SH-SY5Y (cell line): ENCODE data around the gene ESR1.

Experiments
- GATA2 ChIP-seq: IDR thresholded peaks from 2 replicates; pipeline ENCODE4 v1.6.1; 2011; ENCODE audit warnings: mild to moderate bottlenecking, low read depth, low read length
- GATA3 ChIP-seq: IDR thresholded peaks from 2 replicates; pipeline ENCODE4 v1.6.1; 2011; ENCODE audit warnings: low read depth, mild to moderate bottlenecking, low read length, moderate library complexity

ESR1 gene

DNA sequence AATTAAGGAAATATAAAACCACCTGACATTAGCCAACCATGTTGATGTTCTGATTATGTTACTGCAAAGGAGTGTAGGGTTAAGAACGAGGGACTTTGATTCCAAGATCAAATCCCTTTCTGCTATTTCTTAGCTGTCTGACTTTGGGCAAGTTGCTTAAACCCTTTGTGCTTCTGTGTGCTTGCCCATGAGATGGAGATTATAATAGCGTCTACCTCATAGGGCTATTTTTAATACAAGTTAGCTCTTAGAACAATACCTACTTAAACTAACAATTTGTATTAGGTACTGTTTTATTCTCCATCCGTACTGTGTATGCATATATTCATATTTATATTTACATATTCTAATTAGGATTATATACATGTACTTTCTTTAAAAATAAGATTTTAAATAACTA is 263.8 kb downstream of the ESR1 start:
- TF ChIP-seq GATA2 (no peak), GATA3 (no peak)

DNA sequence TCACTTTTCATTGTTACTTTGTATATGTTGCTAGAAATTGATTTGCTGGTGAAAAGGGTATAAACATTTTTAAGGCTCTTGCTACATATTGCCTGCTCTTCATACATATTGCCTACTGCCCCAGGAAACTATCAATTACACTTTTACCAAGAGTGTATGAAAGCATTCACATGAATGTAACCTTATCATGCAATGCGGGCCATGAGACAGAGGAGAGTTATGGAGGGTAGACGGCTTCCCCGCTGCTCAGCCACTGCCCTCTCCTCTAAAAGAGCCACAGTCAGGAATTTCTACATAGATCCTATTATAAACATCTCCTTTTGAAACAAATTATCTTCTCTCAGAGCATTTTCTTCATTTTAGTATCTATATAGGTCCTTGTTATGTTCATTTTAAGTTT is 264.4 kb downstream of the ESR1 start:
- no peak for TF ChIP-seq GATA3
- no peak for TF ChIP-seq GATA2

- TF ChIP-seq GATA2 (no peak), GATA3 (no peak)
These were observed 270.5 kb downstream of the ESR1 start for GRCh38 chr6:152078001-152078400.

- TF ChIP-seq GATA2 (no peak), GATA3 (no peak)
These were observed 271.3 kb downstream of the ESR1 start for GRCh38 chr6:152078804-152079203.

DNA sequence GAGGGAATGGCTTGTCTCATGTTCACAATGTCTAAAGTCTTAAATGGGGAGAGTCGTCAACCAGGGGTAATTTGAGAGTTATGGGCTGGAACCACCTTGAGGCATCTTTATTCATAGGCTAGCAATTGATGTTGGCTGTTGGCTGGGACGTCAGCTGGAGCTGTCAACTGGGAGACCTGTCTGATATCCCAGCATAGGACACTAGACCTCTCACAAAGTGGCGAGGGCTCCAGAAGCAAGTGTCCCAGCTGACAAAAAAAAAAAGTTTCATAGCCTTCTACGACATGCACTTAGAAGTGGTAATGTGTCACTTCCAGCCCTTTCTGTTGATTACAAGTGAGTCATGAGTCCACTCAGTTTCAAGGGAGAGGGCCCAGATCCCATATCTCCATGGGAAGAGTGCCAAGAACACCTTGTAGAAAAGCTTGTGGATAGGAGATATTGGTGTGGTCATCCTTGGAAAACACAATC is 278.0 kb downstream of the ESR1 start:
- TF ChIP-seq GATA2 (no peak), GATA3 (no peak)

DNA sequence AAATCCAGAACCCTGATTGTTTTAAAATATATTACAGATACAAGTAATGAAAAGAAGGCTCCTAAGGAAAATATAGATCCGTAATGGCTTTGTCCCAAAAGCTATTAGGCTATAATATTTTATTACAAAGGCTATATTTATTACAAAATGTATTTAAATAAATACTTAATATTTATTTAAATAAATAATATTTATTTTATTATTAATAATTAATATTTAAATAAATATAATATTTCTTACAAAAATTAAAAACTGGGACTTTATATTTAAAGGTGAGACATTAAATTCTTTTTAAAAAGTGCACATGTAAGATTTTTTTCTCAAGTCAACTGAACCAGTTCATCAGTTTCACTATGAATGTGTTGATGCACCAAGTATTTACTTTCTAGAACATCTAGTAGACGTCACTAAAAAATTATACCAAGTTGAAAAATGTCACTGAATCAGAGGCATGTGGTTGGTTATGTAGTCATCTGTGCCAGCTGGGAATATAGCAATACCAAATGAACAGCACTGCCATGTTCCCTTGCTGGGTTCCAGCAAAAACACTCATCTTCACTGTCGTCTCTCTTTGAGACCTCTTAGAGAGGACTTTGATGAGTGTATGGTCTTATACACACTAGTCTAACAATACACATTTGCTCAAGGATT is 278.9 kb downstream of the ESR1 start:
- TF ChIP-seq GATA2 (no peak), GATA3 (no peak)

DNA sequence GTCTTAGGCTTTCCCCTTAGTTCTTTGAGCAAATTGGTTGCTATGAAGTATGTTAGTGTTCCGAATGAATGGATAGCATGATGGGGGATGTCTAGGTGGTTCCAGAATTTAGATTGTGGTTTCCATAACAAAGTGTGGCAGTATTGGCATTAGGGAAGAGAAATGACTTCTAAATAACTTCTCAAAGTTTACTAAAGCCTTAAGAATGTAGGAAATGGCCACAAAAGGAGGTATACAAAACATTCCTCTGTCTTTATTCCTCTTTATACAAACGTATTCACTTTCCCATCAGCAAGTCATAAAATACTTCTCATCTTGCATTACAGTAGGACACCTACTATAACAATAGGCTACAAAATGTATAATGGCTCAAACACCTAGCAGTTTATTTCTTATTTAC is 279.6 kb downstream of the ESR1 start:
- TF ChIP-seq GATA3: no peak
- TF ChIP-seq GATA2: no peak

- TF ChIP-seq GATA3 (no peak), GATA2 (no peak)
These were observed 280.2 kb downstream of the ESR1 start for GRCh38 chr6:152087701-152088100.

- TF ChIP-seq GATA3: no peak
- no peak for TF ChIP-seq GATA2
These were observed 282.5 kb downstream of the ESR1 start for GRCh38 chr6:152089992-152090391.

DNA sequence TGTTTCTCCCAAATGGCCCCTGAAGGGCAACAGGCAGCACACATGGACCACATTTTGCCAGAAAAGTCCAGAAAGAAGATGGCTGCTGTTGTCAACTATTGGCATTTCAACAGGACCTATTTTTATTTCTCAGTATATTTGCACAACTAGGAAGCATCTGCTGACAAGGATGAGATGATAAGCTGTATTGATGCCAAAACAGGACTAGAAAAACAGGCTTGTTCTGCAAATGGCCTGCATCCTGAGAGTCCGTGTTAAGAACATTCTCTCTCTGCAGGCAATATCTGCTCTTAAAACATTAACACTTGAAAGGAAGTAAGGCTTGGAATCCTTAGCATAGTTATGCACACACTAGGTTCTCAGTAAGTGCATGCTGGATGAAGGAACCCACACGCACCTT is 283.7 kb downstream of the ESR1 start:
- no peak for TF ChIP-seq GATA2
- no peak for TF ChIP-seq GATA3

- TF ChIP-seq GATA2 (no peak), GATA3 (no peak)
These were observed 284.4 kb downstream of the ESR1 start for GRCh38 chr6:152091851-152092341.

DNA sequence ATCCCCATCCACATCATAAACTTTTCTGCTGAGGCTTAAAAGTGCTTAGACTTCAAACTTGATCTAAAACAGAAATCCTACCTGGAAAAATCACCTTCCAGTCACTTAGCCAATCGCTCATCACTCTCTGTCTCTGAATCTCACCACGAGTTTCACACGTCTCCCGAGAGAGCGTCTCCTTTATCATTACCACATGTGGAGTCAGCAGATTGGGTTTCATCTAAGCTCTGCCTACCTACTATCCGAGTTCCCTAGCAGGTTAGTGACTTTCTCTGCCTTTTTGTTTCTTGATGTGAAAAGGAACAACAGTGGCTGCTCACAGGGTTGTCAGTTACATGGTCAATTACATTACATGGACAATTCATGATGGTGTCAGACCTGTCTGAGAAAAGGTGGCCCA is 286.2 kb downstream of the ESR1 start:
- no peak for TF ChIP-seq GATA3
- no peak for TF ChIP-seq GATA2

GRCh38 chr6:152094276-152094675 is 286.8 kb downstream of the ESR1 start:
- TF ChIP-seq GATA3: no peak
- TF ChIP-seq GATA2: no peak

DNA sequence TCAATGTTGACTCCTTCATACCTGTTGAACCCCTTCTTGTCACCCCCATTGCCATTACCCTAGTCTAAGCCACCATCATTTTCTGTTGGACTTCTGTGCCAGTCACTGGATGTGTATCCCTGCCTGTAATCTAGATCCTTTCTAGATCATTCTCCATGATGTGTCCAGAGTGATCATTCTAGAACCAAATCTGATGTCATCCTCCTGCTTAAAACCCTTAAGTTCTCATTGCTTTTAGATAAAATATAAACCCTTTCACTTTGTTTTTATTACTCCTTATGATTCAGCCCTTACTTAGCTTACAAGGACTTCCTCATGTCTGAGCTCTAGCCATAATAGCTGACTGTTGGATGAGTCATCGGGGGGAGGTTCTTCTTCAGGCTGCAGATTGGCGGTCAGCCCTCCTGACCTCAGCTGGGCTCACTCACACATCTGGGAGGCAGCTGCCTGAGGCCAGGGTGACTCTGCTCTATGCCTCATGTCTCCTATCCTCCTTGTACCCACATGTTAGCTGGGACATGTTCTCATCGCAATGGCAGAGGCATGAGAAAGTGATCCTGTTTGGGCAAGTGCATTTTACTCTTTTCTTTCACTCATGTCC is 287.6 kb downstream of the ESR1 start:
- TF ChIP-seq GATA2 (no peak), GATA3 (no peak)

- TF ChIP-seq GATA2 (no peak), GATA3 (no peak)
These were observed 289.5 kb downstream of the ESR1 start for GRCh38 chr6:152096863-152097496.

- TF ChIP-seq GATA3 (no peak), GATA2 (no peak)
These were observed 291.2 kb downstream of the ESR1 start for GRCh38 chr6:152098683-152099082.
